Muscle layer of duodenum (tissue), 2 donors: ENCODE results near the gene MYEOV.

Experiments
- H3K27ac ChIP-seq: one replicate; pipeline ENCODE4 v1.7.0; 2013; ENCODE audit warnings: mild to moderate bottlenecking, low read length
- H3K27me3 ChIP-seq: one replicate; pipeline ENCODE4 v1.7.0; 2013; ENCODE audit warnings: low read depth, mild to moderate bottlenecking, control low read depth, low read length
- H3K36me3 ChIP-seq, 2 donors: one replicate each; pipeline ENCODE4 v1.7.0; 2013; ENCODE audit warnings: low read length in 2 of 2, control low read depth in 1 of 2, mild to moderate bottlenecking in 1 of 2; ENCODE audit not compliant: insufficient read depth in 2 of 2, control insufficient read depth in 1 of 2
- H3K4me1 ChIP-seq, 2 donors: one replicate each; pipeline ENCODE4 v1.7.0; 2013; ENCODE audit warnings: low read length in 2 of 2, mild to moderate bottlenecking in 2 of 2, control low read depth in 1 of 2, moderate library complexity in 1 of 2; ENCODE audit not compliant: insufficient read depth in 2 of 2, control insufficient read depth in 1 of 2
- H3K4me3 ChIP-seq, 2 donors: one replicate each; pipeline ENCODE4 v1.7.0; 2013; ENCODE audit warnings: low read length in 2 of 2, low read depth in 1 of 2, mild to moderate bottlenecking in 1 of 2
- H3K9me3 ChIP-seq, 2 donors: one replicate each; pipeline ENCODE4 v1.7.0; 2013; ENCODE audit warnings: low read length in 2 of 2, control low read depth in 1 of 2, mild to moderate bottlenecking in 1 of 2; ENCODE audit not compliant: control insufficient read depth in 1 of 2
- donor health status: healthy.

Gene MYEOV

DNA sequence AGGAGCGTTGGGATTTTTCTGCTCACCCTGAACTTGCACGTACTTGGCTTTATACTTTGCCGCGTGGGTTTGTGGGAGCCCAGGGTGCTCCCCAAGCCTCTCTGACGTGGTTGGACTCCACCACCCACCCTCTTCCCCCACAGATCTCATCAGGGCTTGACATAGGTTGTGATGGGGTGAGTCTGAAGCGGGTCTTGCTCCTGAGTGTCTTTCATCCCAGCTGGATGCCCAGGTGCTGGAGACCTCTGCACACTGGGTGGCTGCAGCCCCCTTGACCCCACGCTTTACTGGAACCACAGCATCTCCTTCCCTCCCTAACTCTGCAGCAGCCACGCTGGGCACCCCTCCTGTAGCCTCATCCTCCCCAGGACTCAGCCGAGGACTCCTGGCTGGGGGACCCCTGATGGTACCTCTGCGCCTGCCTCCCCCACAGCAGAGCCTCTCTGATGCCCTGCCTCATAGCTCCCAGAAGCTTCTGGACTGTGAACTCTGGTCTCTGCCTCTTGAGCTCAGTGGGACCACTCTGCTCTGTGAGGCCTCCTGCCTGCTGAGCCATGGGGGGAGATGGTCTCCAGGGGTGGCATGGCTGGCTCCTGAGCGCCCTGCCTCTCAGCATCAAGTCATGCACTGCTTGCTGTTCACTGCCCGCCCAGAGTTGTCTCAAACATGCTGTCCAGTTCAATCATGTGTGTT lies 45.2 kb downstream of the MYEOV start:
- Histone ChIP-seq H3K36me3 (no peaks in the 10 kb centered on the region), H3K9me3 (no peaks in the 10 kb centered on the region), H3K4me3 (no peak overlapping the region), H3K4me1 (no peaks in the 10 kb centered on the region), H3K27ac (no peak overlapping the region), H3K27me3 (no peaks in the 10 kb centered on the region)

DNA sequence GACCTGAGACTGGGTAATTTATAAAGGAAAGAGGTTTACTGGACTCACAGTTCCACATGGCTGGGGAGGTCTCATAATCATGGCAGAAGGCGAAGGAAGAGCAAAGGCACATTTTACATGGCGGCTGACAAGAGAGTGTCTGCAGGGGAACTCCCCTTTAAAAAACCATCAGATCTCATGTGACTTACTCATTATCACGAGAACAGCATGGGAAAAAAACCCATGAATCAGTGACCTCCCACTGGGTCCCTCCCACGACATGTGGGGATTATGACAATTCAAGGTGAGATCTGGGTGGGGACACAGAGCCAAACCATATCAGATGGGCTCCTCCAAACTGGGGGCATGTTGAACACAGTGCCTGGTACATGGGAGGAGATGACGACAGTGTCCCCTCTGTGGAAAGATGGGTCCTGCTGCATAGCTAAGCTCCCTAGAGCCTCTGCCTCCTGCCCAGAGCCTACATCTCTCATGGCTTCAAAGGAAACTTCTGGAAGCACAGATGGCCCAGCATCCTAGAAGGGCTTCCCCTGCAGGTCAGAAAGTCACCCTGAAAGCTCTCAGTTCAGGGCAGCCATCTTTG lies 46.1 kb downstream of the MYEOV start:
- Histone ChIP-seq H3K27ac (no peak overlapping the region), H3K36me3 (no peaks in the 10 kb centered on the region), H3K4me3 (no peak overlapping the region), H3K27me3 (no peaks in the 10 kb centered on the region), H3K9me3 (no peaks in the 10 kb centered on the region), H3K4me1 (no peaks in the 10 kb centered on the region)

DNA sequence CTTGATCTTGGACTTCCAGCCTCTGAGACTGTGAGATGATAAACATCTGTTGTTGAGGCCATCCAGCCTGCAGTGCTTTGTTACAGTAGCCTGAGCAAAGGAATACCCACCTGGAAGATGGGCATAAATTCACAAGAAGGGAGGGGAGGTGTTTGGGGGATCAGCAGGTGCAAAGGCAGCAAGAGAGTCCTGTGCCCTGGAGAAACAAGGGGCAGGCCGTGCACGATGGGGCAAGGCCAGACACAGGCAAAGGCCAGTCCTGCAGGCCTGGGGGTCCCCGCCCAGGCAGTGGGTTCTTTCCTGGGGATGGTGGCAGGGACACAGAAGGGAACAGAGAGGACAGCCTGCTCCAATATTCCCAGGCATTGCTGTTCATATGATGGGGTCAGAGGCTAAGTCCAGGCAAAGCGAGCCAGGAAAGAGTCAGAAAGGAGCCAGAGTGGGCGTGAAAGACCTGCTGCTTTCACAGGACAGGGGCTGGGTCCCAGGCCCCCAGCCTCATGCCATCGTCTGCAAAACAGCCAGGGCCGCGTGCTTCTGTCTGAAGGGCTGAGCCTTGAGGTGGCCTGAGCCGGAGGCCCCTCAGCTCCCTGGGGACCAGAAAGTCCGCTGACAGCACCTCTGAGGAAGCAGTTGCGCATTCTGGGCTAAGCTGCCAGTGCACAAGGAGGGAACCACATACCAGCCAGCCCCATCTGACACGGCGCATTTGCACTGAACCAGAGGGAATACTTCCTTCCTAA lies 48.8 kb downstream of the MYEOV start:
- Histone ChIP-seq H3K4me1 (no peaks in the 10 kb centered on the region), H3K27me3 (no peaks in the 10 kb centered on the region), H3K9me3 (no peaks in the 10 kb centered on the region), H3K4me3 (no peak overlapping the region), H3K27ac (no peak overlapping the region), H3K36me3 (no peaks in the 10 kb centered on the region)

DNA sequence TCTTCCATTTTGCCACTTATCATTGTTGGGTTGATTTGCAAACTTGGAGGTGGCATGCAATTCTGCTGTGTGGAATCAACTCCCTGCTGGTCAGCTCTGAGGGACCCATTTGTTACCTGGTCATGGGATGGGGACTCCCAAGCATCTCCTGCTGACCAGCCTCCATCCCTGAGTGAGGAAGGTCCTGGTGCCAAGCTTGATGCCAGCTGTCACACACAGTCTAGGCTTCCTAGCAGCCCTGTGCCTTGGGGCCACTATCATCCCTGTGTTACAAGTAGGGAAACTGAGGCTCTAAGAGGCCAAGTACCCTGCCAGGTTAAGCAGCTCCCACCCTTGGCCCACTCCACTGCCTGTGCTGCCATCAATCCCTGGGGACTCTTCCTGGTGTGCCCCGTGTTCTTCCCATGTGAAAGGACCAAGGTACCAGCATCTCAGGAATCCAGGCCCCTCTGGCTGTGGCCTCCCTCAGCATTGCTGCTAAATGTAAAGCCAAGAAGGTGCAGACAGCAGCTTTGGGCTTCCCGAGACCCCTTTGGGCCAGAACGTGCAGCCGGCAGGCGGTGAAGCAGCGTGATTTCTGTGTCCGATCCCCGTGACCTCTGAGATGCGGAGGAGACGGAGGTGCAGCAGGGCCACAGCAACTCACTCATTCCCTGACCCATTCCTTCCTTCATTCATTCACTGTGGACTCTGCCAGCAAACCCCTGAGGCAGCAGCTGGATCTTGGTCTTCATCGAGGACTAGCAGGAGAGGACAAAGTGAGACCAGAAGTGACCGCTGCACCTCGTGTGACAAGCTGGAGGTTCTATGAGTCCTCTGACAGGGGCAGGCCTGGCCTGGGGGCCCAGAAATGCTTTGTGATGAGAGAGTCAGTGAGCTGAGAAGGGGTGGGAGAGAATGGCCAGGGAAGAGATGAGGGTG lies 49.7 kb downstream of the MYEOV start:
- Histone ChIP-seq H3K4me1 (no peaks in the 10 kb centered on the region), H3K9me3 (peaks cover 0 to 4% of the 10 kb centered on the region in 2 donors), H3K36me3 (no peaks in the 10 kb centered on the region), H3K27ac (no peak overlapping the region), H3K27me3 (no peaks in the 10 kb centered on the region), H3K4me3 (no peak overlapping the region)

DNA sequence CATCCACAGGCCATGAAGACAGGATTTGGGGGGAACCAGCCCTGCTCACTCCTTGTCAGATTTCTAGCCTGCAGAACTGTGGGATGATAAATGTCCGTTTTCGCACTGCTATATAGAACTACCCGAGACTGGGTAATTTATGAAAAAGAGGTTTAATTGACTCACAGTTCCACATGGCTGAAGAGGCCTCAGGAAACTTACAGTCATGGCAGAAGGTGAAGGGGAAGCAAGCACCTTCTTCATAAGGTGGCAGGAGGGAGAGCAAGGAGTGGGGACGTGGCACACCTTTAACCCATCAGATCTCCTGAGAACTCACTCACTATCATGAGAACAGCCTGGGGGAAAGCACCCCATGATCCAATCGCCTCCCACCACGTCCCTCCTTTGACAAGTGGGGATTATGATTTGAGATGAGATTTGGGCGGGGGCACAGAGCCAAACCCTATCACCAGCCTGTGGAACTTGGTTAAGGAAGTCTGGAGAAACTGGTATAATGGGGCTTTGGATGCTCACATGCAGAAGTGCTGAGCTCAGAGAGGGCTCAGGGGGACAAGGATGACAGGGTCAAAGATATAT lies 50.7 kb downstream of the MYEOV start:
- Histone ChIP-seq H3K27ac (no peak overlapping the region), H3K4me3 (no peak overlapping the region), H3K36me3 (no peaks in the 10 kb centered on the region), H3K27me3 (no peaks in the 10 kb centered on the region), H3K9me3 (peaks cover 0 to 4% of the 10 kb centered on the region in 2 donors), H3K4me1 (no peaks in the 10 kb centered on the region)
